Loucy (cell line): ENCODE data around the gene ZNF432.
"Not testable (repeated sequence)": the region's sequence is repeated elsewhere in the genome, so short reads cannot be mapped to it uniquely, and the experiment has no call there.

Experiments used
- H2AFZ ChIP-seq: fragments of 200-600 bp; sonication (generic); 2 replicates; pipeline ENCODE4 v1.6.0; 2016; ENCODE audit warnings: antibody characterized with exemption, mild to moderate bottlenecking, low read length, moderate library complexity
- H3F3A ChIP-seq: fragments of 200-600 bp; 2 replicates; pipeline ENCODE4 v1.6.0; 2016; ENCODE audit warnings: antibody characterized with exemption, low read depth, mild to moderate bottlenecking
- H3K27me3 ChIP-seq: fragments of 200-600 bp; sonication (generic); 2 replicates; pipeline ENCODE4 v1.6.1; 2014; ENCODE audit warnings: low read length, mild to moderate bottlenecking; ENCODE audit not compliant: insufficient read depth, poor library complexity, severe bottlenecking
- H3K36me3 ChIP-seq: fragments of 200-600 bp; sonication (generic); 2 replicates; pipeline ENCODE4 v1.6.1; 2016; ENCODE audit warnings: low read length; ENCODE audit not compliant: insufficient read depth
- H3K4me1 ChIP-seq: fragments of 200-600 bp; sonication (generic); 2 replicates; pipeline ENCODE4 v1.5.1; 2014; ENCODE audit warnings: low read length, mild to moderate bottlenecking; ENCODE audit not compliant: insufficient read depth, poor library complexity, severe bottlenecking
- H3K4me2 ChIP-seq: fragments of 200-600 bp; sonication (generic); 2 replicates; pipeline ENCODE4 v1.6.0; 2014; ENCODE audit warnings: antibody characterized with exemption, low read length, low read depth, mild to moderate bottlenecking; ENCODE audit not compliant: poor library complexity, severe bottlenecking
- H3K4me3 ChIP-seq: fragments of 200-600 bp; sonication (generic); 2 replicates; pipeline ENCODE4 v1.5.1; 2014; ENCODE audit warnings: low read length, mild to moderate bottlenecking, mixed read lengths; ENCODE audit not compliant: poor library complexity, severe bottlenecking
- H3K79me2 ChIP-seq: fragments of 200-600 bp; sonication (generic); 2 replicates; pipeline ENCODE4 v1.6.1; 2014; ENCODE audit warnings: low read length; ENCODE audit not compliant: insufficient read depth
- H3K9ac ChIP-seq: fragments of 200-600 bp; sonication (generic); 2 replicates; pipeline ENCODE4 v1.6.0; 2014; ENCODE audit warnings: mild to moderate bottlenecking, low read depth, low read length, moderate library complexity; ENCODE audit not compliant: poor library complexity, severe bottlenecking
- H3K9me2 ChIP-seq: fragments of 200-600 bp; sonication (generic); replicated peaks from 2 replicates; pipeline ENCODE4 v1.6.1; 2016; ENCODE audit warnings: low read depth, low read length, mixed read lengths
- H3K9me3 ChIP-seq: fragments of 200-600 bp; sonication (generic); 2 replicates; pipeline ENCODE4 v1.6.1; 2014; ENCODE audit warnings: mild to moderate bottlenecking, antibody characterized with exemption, low read length, low read depth; ENCODE audit not compliant: insufficient read depth
- H4K20me1 ChIP-seq: fragments of 200-600 bp; sonication (generic); 2 replicates; pipeline ENCODE4 v1.6.0; 2014; ENCODE audit warnings: antibody characterized with exemption, low read length, mild to moderate bottlenecking; ENCODE audit not compliant: insufficient read depth, poor library complexity, severe bottlenecking
- EZH2phosphoT487 ChIP-seq: fragments of 200-600 bp; IDR thresholded peaks from 2 replicates; pipeline ENCODE4 v1.6.1; 2018; ENCODE audit warnings: antibody characterized with exemption, mild to moderate bottlenecking, moderate library complexity, borderline replicate concordance
- TF ChIP-seq, protein P1 (sequence below): fragments of 200-600 bp; sonication (generic); conservative IDR thresholded peaks from 2 replicates; pipeline ENCODE4 v1.5.1; 2014; ENCODE audit warnings: mild to moderate bottlenecking, antibody characterized with exemption, low read length

ZNF432 gene

DNA sequence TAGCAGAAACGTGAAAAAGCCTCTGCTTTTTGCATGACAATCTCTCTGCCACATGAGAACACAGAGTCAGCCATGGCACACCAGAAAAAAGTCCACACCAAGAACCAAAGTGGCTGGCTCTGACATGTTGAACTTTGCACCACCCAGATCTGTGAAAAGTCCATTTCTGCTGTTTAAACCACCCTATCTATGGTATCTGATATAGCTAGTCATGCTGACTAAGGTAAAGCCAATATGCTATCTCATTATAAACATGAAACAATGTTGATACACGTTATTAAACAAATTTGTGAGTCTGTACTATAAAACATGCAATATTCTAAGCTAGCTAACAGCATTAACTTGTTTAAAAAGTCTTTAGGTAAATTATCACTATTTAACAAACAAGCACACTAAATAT lies 21.0 kb upstream of the ZNF432 start:
- Histone ChIP-seq H3F3A (no peaks in the 10 kb centered on the region), H4K20me1 (no peaks in the 10 kb centered on the region), H3K4me2 (no peak overlapping the region), H3K9me3 (peaks cover 34% of the 10 kb centered on the region; the same call in 1 of the 2 replicates), H3K4me3 (no peak overlapping the region), H3K27me3 (no peaks in the 10 kb centered on the region), H2AFZ (no peak overlapping the region), H3K36me3 (peaks cover 62% of the 10 kb centered on the region; the same call in 1 of the 2 replicates), H3K9ac (no peak overlapping the region), H3K79me2 (no peaks in the 10 kb centered on the region), H3K9me2 (no peaks in the 10 kb centered on the region), H3K4me1 (no peaks in the 10 kb centered on the region)
- TF ChIP-seq EZH2phosphoT487, result no peak
- TF ChIP-seq, protein P1, sequence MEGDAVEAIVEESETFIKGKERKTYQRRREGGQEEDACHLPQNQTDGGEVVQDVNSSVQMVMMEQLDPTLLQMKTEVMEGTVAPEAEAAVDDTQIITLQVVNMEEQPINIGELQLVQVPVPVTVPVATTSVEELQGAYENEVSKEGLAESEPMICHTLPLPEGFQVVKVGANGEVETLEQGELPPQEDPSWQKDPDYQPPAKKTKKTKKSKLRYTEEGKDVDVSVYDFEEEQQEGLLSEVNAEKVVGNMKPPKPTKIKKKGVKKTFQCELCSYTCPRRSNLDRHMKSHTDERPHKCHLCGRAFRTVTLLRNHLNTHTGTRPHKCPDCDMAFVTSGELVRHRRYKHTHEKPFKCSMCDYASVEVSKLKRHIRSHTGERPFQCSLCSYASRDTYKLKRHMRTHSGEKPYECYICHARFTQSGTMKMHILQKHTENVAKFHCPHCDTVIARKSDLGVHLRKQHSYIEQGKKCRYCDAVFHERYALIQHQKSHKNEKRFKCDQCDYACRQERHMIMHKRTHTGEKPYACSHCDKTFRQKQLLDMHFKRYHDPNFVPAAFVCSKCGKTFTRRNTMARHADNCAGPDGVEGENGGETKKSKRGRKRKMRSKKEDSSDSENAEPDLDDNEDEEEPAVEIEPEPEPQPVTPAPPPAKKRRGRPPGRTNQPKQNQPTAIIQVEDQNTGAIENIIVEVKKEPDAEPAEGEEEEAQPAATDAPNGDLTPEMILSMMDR, result no peak

DNA sequence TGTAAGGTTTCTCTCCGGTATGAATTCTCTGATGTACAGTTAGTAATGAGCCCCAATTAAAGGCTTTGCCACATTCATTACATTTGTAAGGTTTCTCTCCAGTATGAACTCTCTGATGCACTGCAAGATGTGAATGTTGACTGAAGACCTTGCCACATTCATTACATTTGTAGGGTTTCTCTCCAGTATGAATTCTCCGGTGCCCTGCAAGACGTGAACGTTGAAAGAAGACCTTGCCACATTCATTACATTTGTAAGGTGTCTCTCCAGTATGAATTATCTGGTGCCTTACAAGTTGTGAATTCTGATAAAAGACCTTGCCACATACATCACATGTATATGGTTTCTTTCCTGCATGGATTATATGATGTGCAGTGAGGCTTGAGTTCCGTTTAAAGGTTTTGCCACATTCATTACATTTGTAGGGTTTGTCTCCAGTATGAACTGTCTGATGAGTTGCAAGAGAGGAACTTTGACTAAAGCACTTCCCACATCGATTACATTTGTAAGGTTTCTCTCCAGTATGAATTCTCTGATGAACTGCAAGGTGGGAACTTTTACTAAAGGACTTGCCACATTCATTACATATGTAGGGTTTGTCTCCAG lies 17.7 kb upstream of the ZNF432 start:
- H4K20me1 ChIP-seq, result no peaks in the 10 kb centered on the region
- peaks cover 43% of the 10 kb centered on the region; the same call in 1 of the 2 replicates for H3K9me3 ChIP-seq
- no peak overlapping the region for H3K4me2 ChIP-seq
- no peaks in the 10 kb centered on the region for H3K4me1 ChIP-seq
- H3K4me3 ChIP-seq, result no peak overlapping the region
- no peaks in the 10 kb centered on the region for H3K79me2 ChIP-seq
- no peaks in the 10 kb centered on the region for H3F3A ChIP-seq
- no peaks in the 10 kb centered on the region for H3K9me2 ChIP-seq
- H3K27me3 ChIP-seq, result no peaks in the 10 kb centered on the region
- no peak for TF ChIP-seq EZH2phosphoT487
- TF ChIP-seq, protein P1, result no peak
- no peak overlapping the region for H2AFZ ChIP-seq
- H3K9ac ChIP-seq, result no peak overlapping the region
- H3K36me3 ChIP-seq, result peaks cover 62% of the 10 kb centered on the region; the same call in 1 of the 2 replicates

DNA sequence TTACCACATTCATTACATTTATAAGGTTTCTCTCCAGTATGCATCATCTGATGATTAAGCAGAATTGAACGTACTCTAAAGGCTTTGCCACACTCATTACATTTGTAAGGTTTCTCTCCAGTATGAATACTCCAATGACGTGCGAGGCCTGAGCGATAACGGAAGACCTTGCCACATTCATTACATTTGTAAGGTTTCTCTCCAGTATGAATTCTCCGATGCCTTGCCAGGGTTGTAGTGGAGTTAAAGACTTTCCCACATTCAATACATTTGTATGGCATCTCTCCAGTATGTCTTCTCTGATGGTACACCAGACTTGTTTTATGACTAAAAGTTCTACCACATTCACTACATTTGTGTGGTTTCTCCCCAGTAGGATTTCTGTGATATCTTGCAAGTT lies 16.8 kb upstream of the ZNF432 start:
- Histone ChIP-seq H3K9me2 (no peaks in the 10 kb centered on the region), H3K9me3 (peaks cover 35% of the 10 kb centered on the region; the same call in 1 of the 2 replicates), H3K36me3 (peaks cover 55% of the 10 kb centered on the region; the same call in 1 of the 2 replicates), H4K20me1 (no peaks in the 10 kb centered on the region), H3F3A (no peaks in the 10 kb centered on the region), H3K27me3 (no peaks in the 10 kb centered on the region), H3K4me2 (no peak overlapping the region), H2AFZ (no peak overlapping the region), H3K9ac (no peak overlapping the region), H3K4me3 (no peak overlapping the region), H3K4me1 (no peaks in the 10 kb centered on the region), H3K79me2 (no peaks in the 10 kb centered on the region)
- TF ChIP-seq EZH2phosphoT487, result no peak
- TF ChIP-seq, protein P1, result no peak

DNA sequence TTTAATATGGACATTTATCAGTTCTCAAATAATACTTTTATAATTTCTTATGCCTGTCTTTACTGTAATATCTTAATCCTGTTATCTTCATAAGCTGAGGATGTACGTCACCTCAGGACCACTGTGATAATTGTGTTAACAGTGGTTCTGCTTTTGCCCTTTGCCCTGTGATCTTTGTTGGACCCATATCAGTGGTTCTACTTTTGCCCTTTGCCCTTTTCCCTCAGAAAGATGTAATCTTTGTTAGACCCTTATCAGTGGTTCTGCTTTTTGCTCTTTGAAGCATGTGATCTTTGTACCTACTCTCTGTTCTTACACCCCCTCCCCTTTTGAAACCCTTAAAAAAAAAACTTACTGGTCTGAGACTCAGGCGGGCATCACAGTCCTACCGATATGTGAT lies 7.8 kb upstream of the ZNF432 start:
- H3K4me1 ChIP-seq, H3K9me2 ChIP-seq, H3K4me3 ChIP-seq, H3K9me3 ChIP-seq, H3K36me3 ChIP-seq, H3K27me3 ChIP-seq, H4K20me1 ChIP-seq, H3K79me2 ChIP-seq, H2AFZ ChIP-seq, H3K4me2 ChIP-seq, H3K9ac ChIP-seq, H3F3A ChIP-seq: not testable (repeated sequence)

DNA sequence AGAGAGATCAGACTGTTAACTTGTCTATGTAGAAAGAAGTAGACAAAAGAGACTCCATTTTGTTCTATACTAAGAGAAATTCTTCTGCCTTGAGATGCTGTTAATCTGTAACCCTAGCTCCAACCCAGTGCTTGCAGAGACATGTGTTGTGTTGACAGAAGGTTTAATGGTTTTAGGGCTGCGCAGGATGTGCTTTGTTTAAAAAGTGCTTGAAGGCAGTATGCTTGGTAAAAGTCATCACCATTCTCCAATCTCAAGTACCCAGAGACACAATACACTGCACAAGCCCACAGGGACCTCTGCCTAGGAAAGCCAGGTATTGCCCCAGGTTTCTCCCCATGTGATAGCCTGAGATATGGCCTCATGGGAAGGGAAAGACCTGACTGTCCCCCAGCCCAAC lies 3.1 kb upstream of the ZNF432 start:
- not testable (repeated sequence) for H3F3A ChIP-seq, H3K9me3 ChIP-seq, H3K4me2 ChIP-seq

More for the DNA sequence above, 3.1 kb upstream of the ZNF432 start:
- H4K20me1 ChIP-seq, H3K27me3 ChIP-seq, H3K9ac ChIP-seq, H3K36me3 ChIP-seq, H3K9me2 ChIP-seq, H3K4me3 ChIP-seq, H2AFZ ChIP-seq: not testable (repeated sequence)
- Histone ChIP-seq H3K4me1 (peaks cover 21% of the 10 kb centered on the region), H3K79me2 (peaks cover 23% of the 10 kb centered on the region)
